Activated effector memory CD4-positive, alpha-beta T cell treated with Interleukin-2 at 50 U/mL for 16 hours (primary cell): ENCODE results near the gene PPM1B.
A peak's percentile ranks its signal among the peaks of the same experiment; 100 is the strongest.
"Not testable (repeated sequence)": the region's sequence is repeated elsewhere in the genome, so short reads cannot be mapped to it uniquely, and the experiment has no call there.

Source experiments
- DNase-seq: peaks from one replicate; pipeline ENCODE4 v3.0.0-alpha.2; 2020

PPM1B gene

GRCh38 chr2:44164617-44165016 lies 4.1 kb upstream of the PPM1B start:
- no peak for DNase-seq

- DNase-seq, result no peak
Observed at GRCh38 chr2:44166096-44166495, 2.6 kb upstream of the PPM1B start.

DNA sequence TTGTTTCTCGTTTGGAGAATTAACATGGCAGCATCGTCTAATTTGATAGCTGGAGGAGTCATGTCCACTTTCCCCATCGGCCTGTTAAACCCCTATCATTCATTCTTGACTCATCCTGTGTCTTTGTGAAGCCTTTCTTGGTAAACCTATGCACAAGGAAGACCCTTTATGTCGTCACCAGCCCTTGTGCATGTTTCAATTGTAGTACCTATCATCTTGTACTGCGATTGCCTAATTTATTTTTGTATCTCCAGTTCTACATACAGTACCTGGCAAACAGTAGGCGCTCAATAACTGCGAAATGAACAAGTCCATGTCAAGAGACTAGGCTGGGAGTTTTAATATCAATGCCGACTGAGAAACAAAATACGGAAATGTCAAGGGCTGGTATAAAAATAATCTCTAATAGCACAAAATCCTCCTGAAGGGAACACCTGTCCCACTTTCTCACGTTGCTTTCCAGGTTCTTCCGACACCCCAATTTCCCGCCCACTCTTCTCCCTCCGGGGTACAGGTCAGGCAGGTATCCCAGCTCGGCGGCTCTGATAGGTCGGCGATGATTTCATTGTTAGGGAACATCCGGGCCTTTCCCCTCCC lies 1.3 kb upstream of the PPM1B start:
- no peak for DNase-seq

DNA sequence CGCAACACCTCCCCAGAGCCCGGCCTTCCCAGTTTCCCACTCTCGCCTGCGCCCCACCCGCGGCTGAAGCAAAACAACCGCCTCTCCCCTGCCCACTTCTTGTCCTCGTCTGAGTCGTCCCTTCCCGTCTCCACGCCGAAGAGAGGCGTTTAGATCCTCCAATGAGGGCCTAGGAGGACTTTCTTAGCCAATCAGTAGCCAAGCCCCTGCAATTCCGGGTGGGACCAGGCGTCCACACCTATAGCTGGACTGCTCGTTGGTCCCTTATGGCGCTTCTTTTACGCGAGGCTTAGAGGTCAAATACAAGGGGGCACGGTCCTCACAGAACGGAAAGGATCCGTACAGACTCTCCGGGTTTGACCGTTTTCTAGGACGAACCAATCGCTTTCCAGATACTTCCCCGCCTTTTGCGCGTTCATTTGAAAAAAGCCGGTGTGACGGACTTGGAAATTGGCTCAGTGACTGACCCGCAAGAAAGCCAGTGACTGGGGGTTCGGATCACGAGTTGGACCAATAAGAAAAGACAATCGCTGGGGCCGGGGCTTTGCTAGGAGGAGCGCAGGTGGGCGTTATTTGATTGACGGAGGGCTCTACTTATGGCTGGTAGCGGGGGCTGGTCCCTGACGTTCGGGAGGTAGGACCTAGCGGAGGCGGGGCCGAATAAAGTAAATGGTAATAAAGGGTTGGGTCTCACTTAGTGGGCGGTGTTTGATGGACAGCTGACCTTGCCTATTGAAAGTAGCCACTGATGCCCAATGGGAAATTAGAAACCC lies 581 bp upstream of the PPM1B start:
- DNase-seq, result peak; percentile 93

DNA sequence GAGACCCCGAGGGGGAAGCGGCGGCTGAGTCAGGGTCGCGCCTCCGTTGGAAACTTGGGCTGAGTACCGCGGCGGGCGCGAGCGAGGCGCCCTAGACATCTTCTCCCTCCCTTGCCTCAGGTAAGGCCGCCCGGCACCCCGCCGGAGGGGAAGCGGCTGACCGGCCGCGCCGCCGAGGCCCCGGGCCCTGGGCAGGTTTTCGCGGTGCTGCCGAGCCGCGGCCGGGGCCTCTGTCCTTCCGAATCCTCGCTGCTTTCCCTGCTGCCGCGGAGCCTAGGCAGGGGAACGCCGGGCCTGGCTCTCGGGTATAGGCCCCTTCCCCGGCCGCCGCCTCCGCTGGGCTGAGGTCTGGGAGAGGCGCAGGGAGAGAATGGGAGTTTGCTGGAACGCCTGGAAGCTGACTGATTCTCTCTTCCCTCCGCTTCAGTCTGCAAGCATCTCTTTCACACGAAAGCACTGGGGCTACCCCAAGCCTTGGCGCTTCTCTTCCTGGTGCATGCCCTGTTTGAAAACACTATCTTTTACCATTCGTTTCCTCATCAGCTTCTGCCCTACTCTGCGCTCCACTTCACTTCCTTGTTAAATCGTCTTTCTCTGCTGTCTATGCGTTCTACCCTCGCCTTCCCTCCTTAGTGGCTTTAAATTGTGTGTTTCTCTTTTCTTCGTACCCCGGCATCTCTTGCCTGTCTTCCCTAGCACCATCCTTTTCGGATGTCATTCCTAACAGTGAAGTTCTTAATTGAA lies 652 bp downstream of the PPM1B start:
- peak; percentile 38 for DNase-seq

GRCh38 chr2:44170311-44170717 lies 1.6 kb downstream of the PPM1B start:
- no peak for DNase-seq

GRCh38 chr2:44171018-44171417 lies 2.3 kb downstream of the PPM1B start:
- DNase-seq, result no peak

DNA sequence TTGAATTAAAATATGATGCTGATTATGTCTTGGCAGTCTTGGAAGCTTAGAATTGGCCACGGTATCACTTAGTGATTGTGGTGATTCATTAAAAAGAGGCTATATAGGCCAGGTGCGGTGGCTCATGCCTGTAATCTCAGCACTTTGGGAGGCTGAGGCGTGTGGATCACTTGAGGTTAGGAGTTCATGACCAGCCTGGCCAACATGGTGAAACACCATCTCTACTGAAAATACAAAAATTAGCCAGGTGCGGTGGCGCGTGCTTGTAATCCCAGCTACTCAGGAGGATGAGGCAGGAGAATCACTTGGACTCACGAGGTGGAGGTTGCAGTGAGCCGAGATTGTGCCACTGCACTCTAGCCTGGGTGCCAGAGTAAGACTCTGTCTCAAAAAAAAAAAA lies 2.8 kb downstream of the PPM1B start:
- DNase-seq, result not testable (repeated sequence)

- DNase-seq, result no peak
Observed at GRCh38 chr2:44172576-44172975, 3.9 kb downstream of the PPM1B start.

GRCh38 chr2:44178950-44179349 lies 10.3 kb downstream of the PPM1B start:
- DNase-seq, result no peak

- no peak for DNase-seq
Observed at GRCh38 chr2:44181648-44182047, 13.0 kb downstream of the PPM1B start.

DNA sequence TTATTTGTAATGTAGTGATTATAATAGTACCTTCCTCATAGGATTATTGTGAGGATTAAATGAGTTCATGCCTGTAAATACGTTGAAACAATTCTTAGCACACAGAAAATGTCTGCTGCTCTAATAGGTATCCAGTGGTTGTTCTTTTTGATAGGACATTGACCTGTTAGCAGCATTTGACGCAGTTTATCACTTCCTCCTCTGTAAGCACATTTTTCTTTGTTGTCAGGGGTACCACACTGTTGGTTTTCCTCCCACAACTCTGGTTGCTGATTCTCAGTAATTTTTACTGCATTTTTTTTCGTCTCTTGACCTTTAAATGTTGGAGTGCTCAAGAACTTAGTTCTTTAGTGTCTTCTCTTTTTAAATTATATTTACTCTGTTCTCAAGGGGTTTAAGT lies 15.4 kb downstream of the PPM1B start:
- no peak for DNase-seq

DNA sequence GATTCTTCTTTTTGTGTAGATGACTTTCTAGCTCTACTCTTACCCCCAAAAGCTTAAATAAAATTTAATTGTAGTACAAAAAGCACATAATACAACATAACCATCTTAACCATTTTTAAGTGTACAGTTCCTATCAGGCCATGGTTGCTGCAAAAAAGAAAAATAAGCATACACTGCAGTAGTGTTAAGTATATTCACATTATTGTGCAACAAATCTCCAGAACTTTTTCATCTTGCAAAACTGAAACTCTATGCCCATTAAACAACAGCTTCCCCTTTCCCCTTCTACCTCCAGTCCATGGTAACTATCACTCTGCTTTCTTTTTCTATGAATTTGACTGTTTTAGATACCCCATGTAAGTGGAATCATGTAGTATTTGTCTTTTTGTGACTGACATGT lies 18.1 kb downstream of the PPM1B start:
- DNase-seq, result no peak

- DNase-seq, result no peak
Observed at GRCh38 chr2:44187251-44187650, 18.6 kb downstream of the PPM1B start.

GRCh38 chr2:44188696-44189095 lies 20.0 kb downstream of the PPM1B start:
- no peak for DNase-seq

DNA sequence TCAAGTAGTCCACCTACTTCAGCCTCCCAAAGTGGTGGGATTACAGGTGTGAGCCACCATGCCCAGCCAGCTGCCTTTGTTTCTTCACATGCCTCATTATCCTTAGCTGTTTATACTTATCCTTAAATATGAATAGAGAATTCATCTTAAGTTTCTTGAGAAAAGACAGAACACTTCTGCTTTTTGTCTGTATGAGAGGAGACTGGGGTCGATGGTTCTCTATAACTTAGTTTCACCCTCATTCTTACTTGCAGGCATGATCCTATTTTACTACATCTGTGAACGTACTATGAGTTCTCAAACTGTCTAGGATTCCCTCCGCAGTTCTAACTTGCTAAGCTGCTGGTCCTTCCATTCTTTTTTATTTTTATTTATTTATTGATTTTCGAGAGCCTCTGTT lies 20.4 kb downstream of the PPM1B start:
- DNase-seq, result no peak

GRCh38 chr2:44190526-44190925 lies 21.9 kb downstream of the PPM1B start:
- DNase-seq, result no peak

- no peak for DNase-seq
Observed at GRCh38 chr2:44191739-44192138, 23.1 kb downstream of the PPM1B start.

DNA sequence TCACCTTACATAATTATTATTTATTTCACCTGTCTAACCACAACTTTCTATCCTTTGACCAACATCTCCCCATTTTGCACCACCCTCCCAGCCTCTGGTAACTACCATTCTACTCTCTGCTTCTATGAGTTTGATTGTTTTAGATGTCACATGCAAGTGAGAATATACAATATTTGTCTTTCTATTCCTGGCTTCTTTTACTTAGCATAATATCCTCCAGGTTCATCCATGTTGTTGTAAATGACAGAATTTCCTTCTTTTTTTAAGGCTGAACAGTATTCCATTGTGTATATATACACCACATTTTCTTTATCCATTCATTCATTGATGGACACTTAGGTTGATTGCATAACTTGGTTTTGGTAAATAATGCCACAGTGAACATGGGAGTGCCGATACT lies 24.0 kb downstream of the PPM1B start:
- DNase-seq, result no peak

GRCh38 chr2:44195714-44196113 lies 27.0 kb downstream of the PPM1B start:
- no peak for DNase-seq

DNA sequence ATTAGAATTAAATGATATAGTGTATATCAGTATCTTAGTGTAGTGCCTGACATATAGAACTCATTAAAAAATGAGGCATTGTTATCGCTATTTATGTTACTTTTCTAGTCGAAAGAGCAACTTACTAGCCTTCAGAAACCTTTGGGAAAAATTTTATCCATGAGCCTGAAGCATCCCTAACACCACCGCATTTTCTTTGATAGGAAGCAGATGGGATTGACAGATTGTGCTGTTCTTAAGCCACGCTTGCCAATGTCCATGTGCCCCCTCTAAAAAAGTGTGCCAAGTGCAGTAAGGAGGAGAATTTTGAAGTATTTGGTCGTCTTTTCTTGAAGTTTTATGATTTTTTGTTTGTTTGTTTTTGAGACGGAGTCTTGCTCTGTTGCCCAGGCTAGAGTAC lies 29.1 kb downstream of the PPM1B start:
- no peak for DNase-seq

DNA sequence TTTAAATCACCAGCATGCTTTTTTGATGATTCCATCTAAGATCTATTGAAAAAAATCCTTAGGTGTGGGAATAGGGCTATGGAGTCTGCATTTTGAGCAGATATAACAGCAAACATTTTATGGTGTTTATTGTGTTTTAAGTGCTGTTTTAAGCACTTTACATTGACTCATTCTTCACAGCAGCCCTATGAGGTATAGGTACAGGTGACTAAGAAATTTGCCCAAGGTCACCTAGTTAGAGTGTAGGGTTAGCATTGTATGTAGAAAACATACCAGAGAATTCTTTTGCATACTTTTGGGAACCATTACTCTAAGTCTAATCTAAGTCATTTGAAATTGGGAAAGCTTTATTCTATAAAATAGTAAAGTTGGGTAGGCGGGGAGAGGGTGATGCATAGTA lies 31.3 kb downstream of the PPM1B start:
- no peak for DNase-seq

- DNase-seq, result no peak
Observed at GRCh38 chr2:44200759-44201158, 32.1 kb downstream of the PPM1B start.

DNA sequence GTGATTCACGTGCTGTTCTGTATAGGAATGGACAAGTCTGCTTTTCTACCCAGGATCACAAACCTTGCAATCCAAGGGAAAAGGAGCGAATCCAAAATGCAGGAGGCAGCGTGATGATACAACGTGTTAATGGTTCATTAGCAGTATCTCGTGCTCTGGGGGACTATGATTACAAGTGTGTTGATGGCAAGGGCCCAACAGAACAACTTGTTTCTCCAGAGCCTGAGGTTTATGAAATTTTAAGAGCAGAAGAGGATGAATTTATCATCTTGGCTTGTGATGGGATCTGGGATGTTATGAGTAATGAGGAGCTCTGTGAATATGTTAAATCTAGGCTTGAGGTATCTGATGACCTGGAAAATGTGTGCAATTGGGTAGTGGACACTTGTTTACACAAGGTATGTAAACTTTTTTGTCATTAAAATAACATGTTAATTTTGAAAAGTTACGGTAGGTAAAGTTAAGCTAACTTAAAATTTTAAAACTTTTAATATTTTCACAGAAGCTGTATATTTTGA lies 33.0 kb downstream of the PPM1B start:
- no peak for DNase-seq
